ENCODE results near the gene DPP7. TPM values are rescaled to one million over a fixed set of nuclear protein-coding genes. Genes with fewer than 3 reads are reported as not detected.

DPP7 gene
- total RNA-seq, 1 experiment from 2014 or later = 291 TPM

GRCh38 chr9:137157618-137158415 lies 43.3 kb upstream of the DPP7 start:
- H3K4me3 ChIP-seq (replicated peaks in 1 of 2; ENCODE audit: low read depth in 1 of 2, low read length in 2 of 2) = no peak overlapping the region
- ChIA-PET CTCF (interaction anchor here (1.2 kb wide), 1 partner anchor 79 kb away, joined by 3 read pairs; no protein-coding TSS in a partner anchor), RAD21 (ENCODE audit: low non-redundant PET in 1 of 2, low total read pairs in 2 of 2, uncharacterized antibody in 2 of 2, unreplicated experiment in 2 of 2) (no interaction called here), POLR2A (interaction anchor here (0.6 to 0.7 kb wide), 2 partner anchors 25 to 43 kb away, joined by 3 to 5 read pairs; partner anchors contain the start of gene TPRN)
- no peaks in the 10 kb centered on the region for H4K20me1 ChIP-seq (ENCODE audit: insufficient read depth)
- no peak for DNase-seq (ENCODE audit: low read depth, low spot score)
- H3K27me3 ChIP-seq (ENCODE audit: insufficient read depth, low read length) = no peaks in the 10 kb centered on the region
- no peaks in the 10 kb centered on the region; a peak in 1 of 4 replicates for H3K9me3 ChIP-seq (ENCODE audit: control insufficient read depth in 1 of 2, insufficient read depth in 1 of 2, low read depth in 1 of 2, low read length in 2 of 2)
- no TSS peak for BruUV-seq (replicated peaks)
- H2AFZ ChIP-seq (ENCODE audit: low read depth, low read length, poor library complexity, severe bottlenecking) = no peak overlapping the region
- no peak overlapping the region for H3K4me2 ChIP-seq (ENCODE audit: low read length)
- H3K79me2 ChIP-seq (ENCODE audit: insufficient read depth, low read length) = no peaks in the 10 kb centered on the region
- H3K9ac ChIP-seq (ENCODE audit: low read length) = no peak overlapping the region
- TF ChIP-seq REST (IDR thresholded peaks at IDR 0.05; ENCODE audit: low read depth) (no peak), ZFX (IDR thresholded peaks at IDR 0.05) (no peak), CTCF (IDR thresholded peaks at IDR 0.05 in 2 of 3, conservative IDR thresholded peaks at IDR 0.05 in 1 of 3; ENCODE audit: borderline replicate concordance in 1 of 3, insufficient read depth in 1 of 3, low read depth in 2 of 3, low read length in 2 of 3) (no peak), ATF3 (IDR thresholded peaks at IDR 0.05) (no peak), POLR2A (IDR thresholded peaks at IDR 0.05; ENCODE audit: borderline replicate concordance, extremely low read depth, insufficient read depth, insufficient read length) (no peak), POLR2AphosphoS5 (IDR thresholded peaks at IDR 0.05; ENCODE audit: low read depth, low read length) (no peak), ZNF274 (IDR thresholded peaks at IDR 0.05; ENCODE audit: low read depth, low read length) (no peak), SP1 (IDR thresholded peaks at IDR 0.05; ENCODE audit: low read depth) (no peak), TCF7L2 (IDR thresholded peaks at IDR 0.05; ENCODE audit: borderline replicate concordance, extremely low read depth, insufficient read depth, insufficient read length) (no peak), ELF1 (IDR thresholded peaks at IDR 0.05; ENCODE audit: borderline replicate concordance, low read depth) (no peak)
- H3K9me2 ChIP-seq (ENCODE audit: insufficient read depth) = no peaks in the 10 kb centered on the region
- no peak for ATAC-seq
- peak overlapping the region; percentile 42; the same call in 1 of the 2 replicates for H3K27ac ChIP-seq (ENCODE audit: low read depth, low read length)
- no peaks in the 10 kb centered on the region for H3K36me3 ChIP-seq (ENCODE audit: control insufficient read depth in 1 of 2, insufficient read depth in 2 of 2, low read length in 2 of 2)
- H3K4me1 ChIP-seq (ENCODE audit: control insufficient read depth in 1 of 2, insufficient read depth in 2 of 2, low read length in 2 of 2) = peaks cover 3 to 42% of the 10 kb centered on the region in 2 experiments; a peak in 3 of 4 replicates
- intact Hi-C loops (cut with micrococcal nuclease) = no loop called here
